Trophoblast cell (in vitro differentiated cells and primary cell): Measurements from ENCODE around the gene SESN1.

Source experiments
- DNase-seq, 2 donors: peaks; one replicate each; pipeline ENCODE4 v3.0.0-alpha.2; 2016
- H2AFZ ChIP-seq: 2 replicates; pipeline ENCODE4 v1.6.1; 2013; ENCODE audit warnings: low read length, moderate library complexity, mild to moderate bottlenecking; ENCODE audit not compliant: insufficient read depth, poor library complexity
- H2AK5ac ChIP-seq: 2 replicates; pipeline ENCODE4 v1.6.1; 2013; ENCODE audit warnings: mild to moderate bottlenecking, low read length
- H2BK120ac ChIP-seq: 2 replicates; pipeline ENCODE4 v1.6.1; 2013; ENCODE audit warnings: low read length, mild to moderate bottlenecking, moderate library complexity; ENCODE audit not compliant: insufficient read depth, poor library complexity
- H2BK12ac ChIP-seq: 2 replicates; pipeline ENCODE4 v1.6.1; 2013; ENCODE audit warnings: mild to moderate bottlenecking, low read length, moderate library complexity
- H2BK5ac ChIP-seq: 2 replicates; pipeline ENCODE4 v1.6.1; 2013; ENCODE audit warnings: low read length, low read depth, moderate library complexity, mild to moderate bottlenecking; ENCODE audit not compliant: poor library complexity
- H3K14ac ChIP-seq: 2 replicates; pipeline ENCODE4 v1.6.1; 2013; ENCODE audit warnings: mild to moderate bottlenecking, low read length
- H3K18ac ChIP-seq: 2 replicates; pipeline ENCODE4 v1.6.1; 2013; ENCODE audit warnings: mild to moderate bottlenecking, low read length
- H3K23ac ChIP-seq: 2 replicates; pipeline ENCODE4 v1.6.1; 2013; ENCODE audit warnings: low read length
- H3K27ac ChIP-seq: 2 replicates; pipeline ENCODE4 v1.5.1; 2013; ENCODE audit warnings: low read depth, mild to moderate bottlenecking, inconsistent platforms, low read length, moderate library complexity
- H3K27me3 ChIP-seq: 2 replicates; pipeline ENCODE4 v1.6.1; 2013; ENCODE audit warnings: inconsistent platforms, mild to moderate bottlenecking, low read length, moderate library complexity; ENCODE audit not compliant: insufficient read depth
- H3K36me3 ChIP-seq, 2 experiments: 1 replicate in 1 of 2; 2 replicates in 1 of 2; pipeline ENCODE4 v1.6.1; 2013; ENCODE audit warnings: low read length in 2 of 2, mild to moderate bottlenecking in 2 of 2, moderate library complexity in 1 of 2; ENCODE audit not compliant: insufficient read depth in 2 of 2, control insufficient read depth in 1 of 2
- H3K4ac ChIP-seq: 2 replicates; pipeline ENCODE4 v1.6.1; 2013; ENCODE audit warnings: low read depth, mild to moderate bottlenecking, low read length, moderate library complexity
- H3K4me1 ChIP-seq, 2 experiments: 1 replicate in 1 of 2; 2 replicates in 1 of 2; pipeline ENCODE4 v1.6.1; 2013; ENCODE audit warnings: low read length in 2 of 2, mild to moderate bottlenecking in 2 of 2, moderate library complexity in 1 of 2; ENCODE audit not compliant: insufficient read depth in 2 of 2, control insufficient read depth in 1 of 2
- H3K4me2 ChIP-seq: 2 replicates; pipeline ENCODE4 v1.6.1; 2013; ENCODE audit warnings: inconsistent platforms, mild to moderate bottlenecking, low read length, moderate library complexity
- H3K4me3 ChIP-seq: 2 replicates; pipeline ENCODE4 v1.5.1; 2013; ENCODE audit warnings: mild to moderate bottlenecking, low read depth, low read length, inconsistent platforms
- H3K79me1 ChIP-seq: one replicate; pipeline ENCODE4 v1.6.1; 2013; ENCODE audit warnings: low read length
- H3K79me2 ChIP-seq: 2 replicates; pipeline ENCODE4 v1.6.1; 2013; ENCODE audit warnings: low read length, mild to moderate bottlenecking; ENCODE audit not compliant: control insufficient read depth, insufficient read depth, poor library complexity
- H3K9ac ChIP-seq: 2 replicates; pipeline ENCODE4 v1.6.1; 2013; ENCODE audit warnings: mild to moderate bottlenecking, low read length
- H3K9me3 ChIP-seq: 2 replicates; pipeline ENCODE4 v1.6.1; 2013; ENCODE audit warnings: low read depth, mild to moderate bottlenecking, control low read depth, inconsistent platforms, low read length; ENCODE audit not compliant: insufficient read depth
- H4K12ac ChIP-seq: 2 replicates; pipeline ENCODE4 v1.6.1; 2013; ENCODE audit warnings: low read depth, mild to moderate bottlenecking, low read length, moderate library complexity
- H4K8ac ChIP-seq: 2 replicates; pipeline ENCODE4 v1.6.1; 2013; ENCODE audit warnings: low read depth, mild to moderate bottlenecking, low read length, moderate library complexity
- H4K91ac ChIP-seq: one replicate; pipeline ENCODE4 v1.6.1; 2013; ENCODE audit warnings: low read depth, mild to moderate bottlenecking, low read length, moderate library complexity
- WGBS: extraction: QIAGEN DNeasy Blood & Tissue Kit; methylation state at CpG from one replicate; pipeline ENCODE4 v1.1.7; 2013; ENCODE audit warnings: missing lambda C conversion rate; ENCODE audit not compliant: insufficient read length, insufficient coverage; ENCODE audit errors: extremely low coverage; 5-methylcytosine and 5-hydroxymethylcytosine counted together

Gene SESN1

GRCh38 chr6:109105681-109106080 lies 11.0 kb upstream of the SESN1 start:
- no peak for DNase-seq
- Histone ChIP-seq H3K79me2 (no peaks in the 10 kb centered on the region), H2AK5ac (no peak overlapping the region), H2AFZ (no peak overlapping the region), H4K8ac (no peak overlapping the region), H2BK120ac (no peak overlapping the region), H3K23ac (no peak overlapping the region), H4K91ac (no peak overlapping the region), H3K9me3 (no peaks in the 10 kb centered on the region), H3K18ac (no peak overlapping the region), H3K4ac (no peak overlapping the region), H3K27ac (no peak overlapping the region), H3K4me2 (no peak overlapping the region), H4K12ac (no peak overlapping the region), H3K27me3 (no peaks in the 10 kb centered on the region), H3K79me1 (no peaks in the 10 kb centered on the region), H3K4me3 (no peak overlapping the region), H3K9ac (no peak overlapping the region), H3K36me3 (no peaks in the 10 kb centered on the region), H3K14ac (no peak overlapping the region), H3K4me1 (no peaks in the 10 kb centered on the region), H2BK12ac (no peak overlapping the region), H2BK5ac (no peak overlapping the region)
- WGBS, result no CpG with 5 or more reads among the region's 5 CpGs

GRCh38 chr6:109104512-109104911 lies 9.9 kb upstream of the SESN1 start:
- Histone ChIP-seq H2AK5ac (no peak overlapping the region), H3K79me2 (no peaks in the 10 kb centered on the region), H3K4me3 (no peak overlapping the region), H3K27me3 (no peaks in the 10 kb centered on the region), H3K18ac (no peak overlapping the region), H3K23ac (no peak overlapping the region), H3K14ac (no peak overlapping the region), H3K4ac (no peak overlapping the region), H2AFZ (no peak overlapping the region), H3K79me1 (no peaks in the 10 kb centered on the region), H3K27ac (no peak overlapping the region), H2BK5ac (no peak overlapping the region), H3K4me2 (no peak overlapping the region), H2BK12ac (no peak overlapping the region), H3K9me3 (no peaks in the 10 kb centered on the region), H3K36me3 (no peaks in the 10 kb centered on the region), H3K4me1 (no peaks in the 10 kb centered on the region), H4K91ac (no peak overlapping the region), H3K9ac (no peak overlapping the region), H4K12ac (no peak overlapping the region), H2BK120ac (no peak overlapping the region), H4K8ac (no peak overlapping the region)
- no CpG with 5 or more reads among the region's 3 CpGs for WGBS
- no peak for DNase-seq

GRCh38 chr6:109103942-109104341 lies 9.3 kb upstream of the SESN1 start:
- no peak overlapping the region for H3K4ac ChIP-seq
- H3K23ac ChIP-seq, result no peak overlapping the region
- no peak overlapping the region for H3K14ac ChIP-seq
- no peak overlapping the region for H2BK12ac ChIP-seq
- H4K91ac ChIP-seq, result no peak overlapping the region
- H3K18ac ChIP-seq, result no peak overlapping the region
- no peak overlapping the region for H2AK5ac ChIP-seq
- H3K4me2 ChIP-seq, result no peak overlapping the region
- DNase-seq, result no peak
- H3K9me3 ChIP-seq, result no peaks in the 10 kb centered on the region
- H2AFZ ChIP-seq, result no peak overlapping the region
- H3K27me3 ChIP-seq, result no peaks in the 10 kb centered on the region
- no peaks in the 10 kb centered on the region for H3K79me1 ChIP-seq
- no peaks in the 10 kb centered on the region for H3K36me3 ChIP-seq
- no peak overlapping the region for H3K4me3 ChIP-seq
- H3K27ac ChIP-seq, result no peak overlapping the region
- no peak overlapping the region for H4K8ac ChIP-seq
- H3K9ac ChIP-seq, result no peak overlapping the region
- no peak overlapping the region for H4K12ac ChIP-seq
- H2BK5ac ChIP-seq, result no peak overlapping the region
- H3K4me1 ChIP-seq, result no peaks in the 10 kb centered on the region
- no peaks in the 10 kb centered on the region for H3K79me2 ChIP-seq
- no peak overlapping the region for H2BK120ac ChIP-seq

GRCh38 chr6:109102762-109103161 lies 8.1 kb upstream of the SESN1 start:
- WGBS, result no CpG with 5 or more reads among the region's 1 CpG

More at GRCh38 chr6:109102762-109103161, 8.1 kb upstream of the SESN1 start:
- H3K4me3 ChIP-seq, result no peak overlapping the region
- no peak overlapping the region for H4K8ac ChIP-seq
- H2BK5ac ChIP-seq, result no peak overlapping the region
- H4K12ac ChIP-seq, result no peak overlapping the region
- DNase-seq, result no peak
- H4K91ac ChIP-seq, result no peak overlapping the region
- no peak overlapping the region for H3K18ac ChIP-seq
- no peaks in the 10 kb centered on the region for H3K27me3 ChIP-seq
- no peaks in the 10 kb centered on the region for H3K9me3 ChIP-seq
- H3K4me2 ChIP-seq, result no peak overlapping the region
- H3K36me3 ChIP-seq, result no peaks in the 10 kb centered on the region
- H3K79me2 ChIP-seq, result no peaks in the 10 kb centered on the region
- no peak overlapping the region for H2AFZ ChIP-seq
- no peak overlapping the region for H3K23ac ChIP-seq
- no peak overlapping the region for H2AK5ac ChIP-seq
- H3K4ac ChIP-seq, result no peak overlapping the region
- no peaks in the 10 kb centered on the region for H3K79me1 ChIP-seq
- H3K14ac ChIP-seq, result no peak overlapping the region
- no peaks in the 10 kb centered on the region for H3K4me1 ChIP-seq
- H3K27ac ChIP-seq, result no peak overlapping the region
- H2BK120ac ChIP-seq, result no peak overlapping the region
- H3K9ac ChIP-seq, result no peak overlapping the region
- H2BK12ac ChIP-seq, result no peak overlapping the region
